GM23338 (cell line): ENCODE measurements around the gene PROCR.

Experiments
- CREB1 ChIP-seq: fragments of 250-450 bp; sonication (Bioruptor Pico); IDR thresholded peaks from 2 replicates; pipeline ENCODE4 v1.5.0; 2020; ENCODE audit warnings: low read depth, mild to moderate bottlenecking, moderate library complexity
- EZH2 ChIP-seq: fragments of 200-600 bp; sonication (generic); IDR thresholded peaks from one replicate; pipeline ENCODE4 v1.8.0; 2017; ENCODE audit warnings: antibody characterized with exemption, mild to moderate bottlenecking, low read depth; ENCODE audit not compliant: unreplicated experiment
- EZH2phosphoT487 ChIP-seq: fragments of 200-600 bp; sonication (generic); IDR thresholded peaks from one replicate; pipeline ENCODE4 v1.8.1; 2018; ENCODE audit warnings: antibody characterized with exemption; ENCODE audit not compliant: unreplicated experiment
- JUNB ChIP-seq: IDR thresholded peaks from one replicate; pipeline ENCODE4 v1.6.1; 2016; ENCODE audit warnings: antibody characterized with exemption; ENCODE audit not compliant: unreplicated experiment
- POLR2AphosphoS5 ChIP-seq: IDR thresholded peaks from 2 replicates; pipeline ENCODE4 v1.6.1; 2016; ENCODE audit warnings: antibody characterized with exemption, low read depth
- ZNF331 ChIP-seq: fragments of 250-450 bp; sonication (Bioruptor Pico); IDR thresholded peaks from 2 replicates; pipeline ENCODE4 v1.5.0; 2020; ENCODE audit warnings: low read depth, mild to moderate bottlenecking, moderate library complexity
- TF ChIP-seq, protein P1 (sequence below), 2 experiments: fragments of 200-600 bp in 1 of 2; sonication (generic) in 1 of 2; conservative IDR thresholded peaks; 2 replicates each; pipeline versions ENCODE4 v1.5.1 to v1.6.1; 2016 to 2017; ENCODE audit warnings: antibody characterized with exemption in 2 of 2, low read depth in 2 of 2, mild to moderate bottlenecking in 2 of 2, moderate library complexity in 1 of 2
- TF ChIP-seq, protein P2 (sequence below): IDR thresholded peaks from one replicate; pipeline ENCODE4 v1.6.1; 2018; ENCODE audit warnings: antibody characterized with exemption; ENCODE audit not compliant: unreplicated experiment
- TF ChIP-seq, protein P3 (sequence below): IDR thresholded peaks from 2 replicates; pipeline ENCODE4 v1.6.1; 2016; ENCODE audit warnings: antibody characterized with exemption

DNA sequence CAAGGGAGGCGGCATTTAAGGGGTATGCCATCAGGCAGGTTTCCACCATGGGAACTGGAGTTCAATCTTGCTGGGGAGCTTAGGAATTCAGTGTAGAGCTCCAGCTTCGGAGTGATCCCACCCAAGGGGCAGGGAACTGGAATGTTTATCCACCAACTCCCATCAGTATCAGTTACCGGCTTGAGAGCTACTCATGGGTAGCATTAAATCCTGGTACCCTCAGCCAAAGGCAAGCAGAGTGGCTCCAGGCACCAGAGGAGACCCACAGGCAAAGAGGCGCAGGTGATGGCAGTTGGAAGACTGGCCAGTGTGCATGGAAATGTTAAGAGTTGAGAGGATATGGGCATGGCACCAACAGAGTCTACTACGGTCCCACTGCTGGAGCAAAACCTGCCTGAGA, 38.8 kb upstream of the PROCR start:
- TF ChIP-seq, protein P1, sequence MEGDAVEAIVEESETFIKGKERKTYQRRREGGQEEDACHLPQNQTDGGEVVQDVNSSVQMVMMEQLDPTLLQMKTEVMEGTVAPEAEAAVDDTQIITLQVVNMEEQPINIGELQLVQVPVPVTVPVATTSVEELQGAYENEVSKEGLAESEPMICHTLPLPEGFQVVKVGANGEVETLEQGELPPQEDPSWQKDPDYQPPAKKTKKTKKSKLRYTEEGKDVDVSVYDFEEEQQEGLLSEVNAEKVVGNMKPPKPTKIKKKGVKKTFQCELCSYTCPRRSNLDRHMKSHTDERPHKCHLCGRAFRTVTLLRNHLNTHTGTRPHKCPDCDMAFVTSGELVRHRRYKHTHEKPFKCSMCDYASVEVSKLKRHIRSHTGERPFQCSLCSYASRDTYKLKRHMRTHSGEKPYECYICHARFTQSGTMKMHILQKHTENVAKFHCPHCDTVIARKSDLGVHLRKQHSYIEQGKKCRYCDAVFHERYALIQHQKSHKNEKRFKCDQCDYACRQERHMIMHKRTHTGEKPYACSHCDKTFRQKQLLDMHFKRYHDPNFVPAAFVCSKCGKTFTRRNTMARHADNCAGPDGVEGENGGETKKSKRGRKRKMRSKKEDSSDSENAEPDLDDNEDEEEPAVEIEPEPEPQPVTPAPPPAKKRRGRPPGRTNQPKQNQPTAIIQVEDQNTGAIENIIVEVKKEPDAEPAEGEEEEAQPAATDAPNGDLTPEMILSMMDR (conservative IDR thresholded peaks at IDR 0.05; ENCODE audit: low read depth in 2 of 2): no peak
- TF ChIP-seq, protein P2, sequence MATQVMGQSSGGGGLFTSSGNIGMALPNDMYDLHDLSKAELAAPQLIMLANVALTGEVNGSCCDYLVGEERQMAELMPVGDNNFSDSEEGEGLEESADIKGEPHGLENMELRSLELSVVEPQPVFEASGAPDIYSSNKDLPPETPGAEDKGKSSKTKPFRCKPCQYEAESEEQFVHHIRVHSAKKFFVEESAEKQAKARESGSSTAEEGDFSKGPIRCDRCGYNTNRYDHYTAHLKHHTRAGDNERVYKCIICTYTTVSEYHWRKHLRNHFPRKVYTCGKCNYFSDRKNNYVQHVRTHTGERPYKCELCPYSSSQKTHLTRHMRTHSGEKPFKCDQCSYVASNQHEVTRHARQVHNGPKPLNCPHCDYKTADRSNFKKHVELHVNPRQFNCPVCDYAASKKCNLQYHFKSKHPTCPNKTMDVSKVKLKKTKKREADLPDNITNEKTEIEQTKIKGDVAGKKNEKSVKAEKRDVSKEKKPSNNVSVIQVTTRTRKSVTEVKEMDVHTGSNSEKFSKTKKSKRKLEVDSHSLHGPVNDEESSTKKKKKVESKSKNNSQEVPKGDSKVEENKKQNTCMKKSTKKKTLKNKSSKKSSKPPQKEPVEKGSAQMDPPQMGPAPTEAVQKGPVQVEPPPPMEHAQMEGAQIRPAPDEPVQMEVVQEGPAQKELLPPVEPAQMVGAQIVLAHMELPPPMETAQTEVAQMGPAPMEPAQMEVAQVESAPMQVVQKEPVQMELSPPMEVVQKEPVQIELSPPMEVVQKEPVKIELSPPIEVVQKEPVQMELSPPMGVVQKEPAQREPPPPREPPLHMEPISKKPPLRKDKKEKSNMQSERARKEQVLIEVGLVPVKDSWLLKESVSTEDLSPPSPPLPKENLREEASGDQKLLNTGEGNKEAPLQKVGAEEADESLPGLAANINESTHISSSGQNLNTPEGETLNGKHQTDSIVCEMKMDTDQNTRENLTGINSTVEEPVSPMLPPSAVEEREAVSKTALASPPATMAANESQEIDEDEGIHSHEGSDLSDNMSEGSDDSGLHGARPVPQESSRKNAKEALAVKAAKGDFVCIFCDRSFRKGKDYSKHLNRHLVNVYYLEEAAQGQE: no peak
- TF ChIP-seq POLR2AphosphoS5 (no peak), JUNB (no peak), ZNF331 (CRISPR knock-in tag) (no peak), EZH2 (no peak), CREB1 (CRISPR knock-in tag) (no peak), EZH2phosphoT487 (no peak)
- TF ChIP-seq, protein P3, sequence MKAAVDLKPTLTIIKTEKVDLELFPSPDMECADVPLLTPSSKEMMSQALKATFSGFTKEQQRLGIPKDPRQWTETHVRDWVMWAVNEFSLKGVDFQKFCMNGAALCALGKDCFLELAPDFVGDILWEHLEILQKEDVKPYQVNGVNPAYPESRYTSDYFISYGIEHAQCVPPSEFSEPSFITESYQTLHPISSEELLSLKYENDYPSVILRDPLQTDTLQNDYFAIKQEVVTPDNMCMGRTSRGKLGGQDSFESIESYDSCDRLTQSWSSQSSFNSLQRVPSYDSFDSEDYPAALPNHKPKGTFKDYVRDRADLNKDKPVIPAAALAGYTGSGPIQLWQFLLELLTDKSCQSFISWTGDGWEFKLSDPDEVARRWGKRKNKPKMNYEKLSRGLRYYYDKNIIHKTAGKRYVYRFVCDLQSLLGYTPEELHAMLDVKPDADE: no peak
